ENCODE data around the gene FARP1. TPM values are rescaled to one million over a fixed set of nuclear protein-coding genes. Genes with fewer than 3 reads are reported as not detected.
"Not testable (repeated sequence)": the region's sequence is repeated elsewhere in the genome, so short reads cannot be mapped to it uniquely, and the experiment has no call there.

FARP1 gene
- total RNA-seq, 2 experiments from 2014 or later = 0.55 to 1.9 TPM

GRCh38 chr13:98265692-98266551 is 123.0 kb downstream of the FARP1 start:
- ATAC-seq (ENCODE audit: low read depth) (no peak), DNase-seq (no peak)
- no peaks in the 10 kb centered on the region for H3K9me3 Mint-ChIP-seq
- no peaks in the 10 kb centered on the region for H3K4me1 Mint-ChIP-seq
- no peaks in the 10 kb centered on the region for H3K36me3 Mint-ChIP-seq
- H3K4me3 Mint-ChIP-seq = no peak overlapping the region
- POLR2A ChIA-PET = no interaction called here
- no peak overlapping the region for H3K27ac Mint-ChIP-seq
- H3K27me3 Mint-ChIP-seq = peaks cover 5% of the 10 kb centered on the region

DNA sequence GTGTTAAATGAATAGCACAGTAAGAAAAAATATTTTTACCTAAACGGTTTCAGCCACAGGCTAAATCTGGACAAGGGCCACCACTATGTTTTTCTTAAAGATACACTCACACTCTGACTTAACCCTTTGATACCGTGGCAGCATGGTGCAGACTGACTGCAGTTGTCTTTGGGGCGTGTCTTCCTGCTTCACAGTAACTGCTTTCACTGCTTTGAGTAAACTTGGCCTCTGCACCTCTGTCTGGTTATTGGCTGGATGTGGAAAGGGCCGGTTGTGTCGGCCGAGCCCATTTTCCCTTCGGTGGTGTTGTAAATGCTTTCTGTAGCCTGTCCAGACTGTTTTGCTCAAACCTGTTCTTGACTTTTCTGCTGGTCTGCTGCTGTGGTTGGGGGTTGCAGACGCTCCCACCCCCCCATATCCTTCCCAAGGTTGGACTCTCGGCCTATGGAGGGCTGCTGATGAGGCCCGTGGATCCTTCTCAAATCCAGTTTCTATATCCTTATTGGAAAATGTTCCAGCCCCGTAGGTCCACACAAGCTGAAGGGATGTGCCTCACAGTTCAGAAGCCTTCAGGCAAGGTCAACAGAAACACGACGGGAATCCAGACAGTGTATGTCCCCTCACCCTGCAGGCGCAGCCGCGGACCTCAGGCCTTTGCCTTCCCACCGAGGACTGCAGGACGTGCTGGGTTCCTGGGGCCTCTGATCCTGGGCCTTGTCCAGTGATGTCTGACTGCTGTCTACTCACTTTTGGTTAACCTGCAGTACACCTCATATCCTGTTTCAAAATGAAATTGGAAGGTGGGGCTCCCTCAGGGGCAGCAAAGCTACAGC is 124.4 kb downstream of the FARP1 start:
- Mint-ChIP-seq H3K9me3 (no peaks in the 10 kb centered on the region), H3K4me1 (no peaks in the 10 kb centered on the region), H3K4me3 (no peak overlapping the region), H3K27me3 (peaks cover 4% of the 10 kb centered on the region), H3K27ac (no peak overlapping the region), H3K36me3 (no peaks in the 10 kb centered on the region)
- no peak for DNase-seq
- POLR2A ChIA-PET = no interaction called here
- ATAC-seq (ENCODE audit: low read depth) = no peak

DNA sequence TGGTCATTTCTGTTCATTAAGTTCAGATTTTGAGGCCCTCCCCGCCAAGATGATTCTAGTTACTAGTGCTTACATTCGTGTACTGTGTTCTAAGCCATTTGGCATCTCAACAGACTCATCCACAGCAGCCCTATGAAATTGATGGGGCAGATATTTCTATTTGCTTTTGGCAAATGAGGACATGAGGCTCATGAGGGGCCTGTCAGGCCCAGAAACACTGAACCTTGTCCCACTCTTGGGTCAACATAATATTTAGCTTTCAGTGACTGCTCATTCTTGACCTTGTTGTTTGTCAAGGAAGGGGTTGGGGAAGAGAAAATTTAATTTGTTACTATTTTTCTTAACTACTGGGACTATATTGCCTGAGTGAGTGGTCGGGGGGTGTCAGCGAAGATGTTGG is 126.5 kb downstream of the FARP1 start:
- Mint-ChIP-seq H3K4me1 (no peaks in the 10 kb centered on the region), H3K9me3 (no peaks in the 10 kb centered on the region), H3K36me3 (no peaks in the 10 kb centered on the region), H3K27me3 (peaks cover under 1% of the 10 kb centered on the region), H3K27ac (no peak overlapping the region), H3K4me3 (no peak overlapping the region)
- POLR2A ChIA-PET = no interaction called here
- DNase-seq = no peak
- no peak for ATAC-seq (ENCODE audit: low read depth)

GRCh38 chr13:98270819-98271218 is 127.9 kb downstream of the FARP1 start:
- no peak overlapping the region for H3K4me3 Mint-ChIP-seq
- H3K36me3 Mint-ChIP-seq = no peaks in the 10 kb centered on the region
- no peak for ATAC-seq (ENCODE audit: low read depth)
- no peaks in the 10 kb centered on the region for H3K9me3 Mint-ChIP-seq
- no peaks in the 10 kb centered on the region for H3K4me1 Mint-ChIP-seq
- DNase-seq = no peak
- no peak overlapping the region for H3K27ac Mint-ChIP-seq
- no peaks in the 10 kb centered on the region for H3K27me3 Mint-ChIP-seq
- POLR2A ChIA-PET = no interaction called here

DNA sequence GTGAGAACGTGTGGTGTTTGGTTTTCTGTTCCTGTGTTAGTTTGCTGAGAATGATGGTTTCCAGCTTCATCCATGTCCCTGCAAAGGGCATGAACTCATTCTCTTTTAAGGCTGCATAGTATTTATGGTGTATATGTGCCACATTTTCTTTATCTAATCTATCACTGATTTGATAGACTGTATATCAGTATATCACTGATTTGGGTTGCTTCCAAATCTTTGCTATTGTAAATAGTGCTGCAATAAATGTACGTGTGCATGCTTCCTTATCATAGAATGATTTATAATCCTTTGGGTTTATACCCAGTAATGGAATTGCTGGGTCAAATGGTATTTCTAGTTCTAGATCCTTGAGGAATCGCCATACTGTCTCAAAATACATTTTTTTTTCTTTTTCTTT is 128.8 kb downstream of the FARP1 start:
- POLR2A ChIA-PET; H3K9me3 Mint-ChIP-seq; DNase-seq; H3K4me1 Mint-ChIP-seq; H3K4me3 Mint-ChIP-seq; H3K27ac Mint-ChIP-seq; H3K36me3 Mint-ChIP-seq; ATAC-seq (ENCODE audit: low read depth); H3K27me3 Mint-ChIP-seq: not testable (repeated sequence)

DNA sequence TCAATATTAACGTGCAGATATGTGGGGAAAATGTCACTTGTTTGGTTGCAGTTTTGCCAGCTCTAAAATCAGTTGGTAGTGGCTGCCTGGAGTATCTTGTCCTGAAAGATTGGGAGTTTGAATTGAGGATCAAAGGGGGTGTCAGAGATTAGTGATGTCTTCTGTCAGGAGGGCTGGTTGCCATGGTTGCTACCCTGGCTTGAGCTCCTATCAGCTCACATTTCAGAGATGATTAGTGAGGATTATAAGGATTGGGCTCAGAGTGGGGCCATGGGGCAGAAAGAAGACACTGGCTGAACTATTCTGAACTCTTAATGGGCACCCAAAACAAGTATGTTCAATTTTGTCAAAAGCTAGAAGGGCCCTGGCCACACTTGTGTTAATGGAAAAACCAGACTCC is 129.7 kb downstream of the FARP1 start:
- Mint-ChIP-seq H3K27ac (no peak overlapping the region), H3K4me3 (no peak overlapping the region), H3K4me1 (no peaks in the 10 kb centered on the region), H3K9me3 (no peaks in the 10 kb centered on the region), H3K27me3 (no peaks in the 10 kb centered on the region), H3K36me3 (no peaks in the 10 kb centered on the region)
- ATAC-seq (ENCODE audit: low read depth) (no peak), DNase-seq (no peak)
- POLR2A ChIA-PET = no interaction called here

DNA sequence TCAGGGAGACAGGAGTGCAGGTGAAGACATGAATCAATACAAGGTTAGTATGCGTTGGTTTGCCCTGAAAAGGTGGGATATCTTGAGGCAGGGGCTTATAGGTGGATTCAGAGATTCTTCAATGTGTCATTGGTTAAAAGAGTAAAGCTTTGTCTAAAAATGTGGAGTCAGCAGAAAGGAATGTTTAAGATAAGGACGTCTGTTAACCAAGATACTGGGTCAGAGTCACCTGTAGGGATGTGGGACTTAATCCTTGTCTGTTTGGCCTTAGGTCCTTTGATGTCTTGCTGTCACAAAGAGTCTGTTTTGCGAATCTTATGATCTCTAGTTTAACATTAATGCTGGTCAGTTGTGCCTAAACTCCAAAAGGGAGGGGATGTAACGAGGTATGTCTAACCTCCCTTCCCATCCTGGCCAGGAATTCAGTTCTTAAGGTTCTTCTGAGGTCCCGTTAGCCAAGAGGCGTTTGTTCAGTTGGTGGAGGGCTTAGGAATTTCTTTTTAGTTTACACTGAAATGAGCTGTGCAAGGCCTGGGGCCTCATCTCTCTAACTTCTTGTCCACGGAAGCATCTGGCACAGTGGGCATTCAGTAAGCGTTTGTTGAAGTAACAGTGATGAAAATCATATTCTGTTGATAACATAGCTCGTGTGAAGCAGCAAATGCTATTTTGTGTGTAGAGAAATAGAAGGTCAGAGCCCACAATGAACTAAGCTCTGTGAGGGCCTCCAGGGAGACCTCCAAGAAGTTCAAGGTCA is 130.4 kb downstream of the FARP1 start:
- no peaks in the 10 kb centered on the region for H3K4me1 Mint-ChIP-seq
- H3K36me3 Mint-ChIP-seq = no peaks in the 10 kb centered on the region
- ATAC-seq (ENCODE audit: low read depth) = no peak
- no peak overlapping the region for H3K4me3 Mint-ChIP-seq
- H3K27me3 Mint-ChIP-seq = no peaks in the 10 kb centered on the region
- H3K27ac Mint-ChIP-seq = no peak overlapping the region
- DNase-seq = no peak
- no peaks in the 10 kb centered on the region for H3K9me3 Mint-ChIP-seq
- POLR2A ChIA-PET = no interaction called here

- H3K4me1 Mint-ChIP-seq = no peaks in the 10 kb centered on the region
- POLR2A ChIA-PET = no interaction called here
- no peaks in the 10 kb centered on the region for H3K9me3 Mint-ChIP-seq
- no peak for DNase-seq
- H3K36me3 Mint-ChIP-seq = no peaks in the 10 kb centered on the region
- H3K4me3 Mint-ChIP-seq = no peak overlapping the region
- no peak for ATAC-seq (ENCODE audit: low read depth)
- H3K27ac Mint-ChIP-seq = no peak overlapping the region
- no peaks in the 10 kb centered on the region for H3K27me3 Mint-ChIP-seq
Observed at GRCh38 chr13:98273824-98274742, 131.2 kb downstream of the FARP1 start.

DNA sequence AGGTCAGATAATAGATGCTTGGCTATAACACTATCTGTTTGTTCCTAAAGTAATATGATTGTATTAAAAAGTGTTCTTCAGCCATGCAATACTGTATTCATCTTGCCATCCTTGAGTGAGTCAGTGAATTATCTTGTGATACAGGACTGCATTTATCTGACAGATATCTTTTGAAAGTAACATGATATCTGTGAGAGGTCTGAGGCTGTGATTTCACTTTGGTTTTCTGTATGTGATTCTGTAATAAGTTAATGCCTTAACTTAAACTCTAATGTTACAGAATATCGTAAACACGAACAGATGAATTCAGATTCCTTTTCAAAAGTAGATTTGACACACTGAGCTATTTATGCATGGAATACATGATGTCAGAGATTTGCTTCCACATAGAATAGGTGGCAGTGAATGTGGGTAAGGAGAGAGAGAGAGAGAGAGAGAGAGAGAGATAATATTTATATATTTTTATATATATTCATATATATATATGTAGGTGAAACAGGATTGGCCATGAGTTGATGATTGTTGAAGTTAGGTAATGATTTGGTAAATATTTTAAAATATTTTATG is 132.1 kb downstream of the FARP1 start:
- POLR2A ChIA-PET = no interaction called here
- DNase-seq (no peak), ATAC-seq (ENCODE audit: low read depth) (no peak)
- Mint-ChIP-seq H3K4me1 (peaks cover 3% of the 10 kb centered on the region), H3K27me3 (no peaks in the 10 kb centered on the region), H3K36me3 (no peaks in the 10 kb centered on the region), H3K9me3 (no peaks in the 10 kb centered on the region), H3K27ac (no peak overlapping the region), H3K4me3 (no peak overlapping the region)

- DNase-seq (no peak), ATAC-seq (ENCODE audit: low read depth) (no peak)
- no peaks in the 10 kb centered on the region for H3K9me3 Mint-ChIP-seq
- H3K27me3 Mint-ChIP-seq = no peaks in the 10 kb centered on the region
- H3K27ac Mint-ChIP-seq = no peak overlapping the region
- no peak overlapping the region for H3K4me3 Mint-ChIP-seq
- peaks cover 3% of the 10 kb centered on the region for H3K4me1 Mint-ChIP-seq
- POLR2A ChIA-PET = no interaction called here
- no peaks in the 10 kb centered on the region for H3K36me3 Mint-ChIP-seq
Observed at GRCh38 chr13:98275681-98276171, 132.8 kb downstream of the FARP1 start.

- Mint-ChIP-seq H3K27ac (no peak overlapping the region), H3K4me1 (peaks cover 3% of the 10 kb centered on the region)
- POLR2A ChIA-PET = no interaction called here
Observed at GRCh38 chr13:98276486-98276885, 133.6 kb downstream of the FARP1 start.

GRCh38 chr13:98278068-98278724 is 135.3 kb downstream of the FARP1 start:
- POLR2A ChIA-PET = no interaction called here
- no peaks in the 10 kb centered on the region for H3K36me3 Mint-ChIP-seq
- H3K27me3 Mint-ChIP-seq = no peaks in the 10 kb centered on the region
- H3K4me1 Mint-ChIP-seq = peaks cover 3% of the 10 kb centered on the region
- no peak overlapping the region for H3K27ac Mint-ChIP-seq
- DNase-seq (no peak), ATAC-seq (ENCODE audit: low read depth) (no peak)
- H3K4me3 Mint-ChIP-seq = no peak overlapping the region
- H3K9me3 Mint-ChIP-seq = no peaks in the 10 kb centered on the region

More at GRCh38 chr13:98276486-98276885, 133.6 kb downstream of the FARP1 start:
- DNase-seq (no peak), ATAC-seq (ENCODE audit: low read depth) (no peak)
- Mint-ChIP-seq H3K9me3 (no peaks in the 10 kb centered on the region), H3K36me3 (no peaks in the 10 kb centered on the region), H3K4me3 (no peak overlapping the region), H3K27me3 (no peaks in the 10 kb centered on the region)
